DMS53 treated with DMSO at 0.1 percent for 48 hours (cell line): ENCODE data around the gene TUBA8.
"Not testable (repeated sequence)": the region's sequence is repeated elsewhere in the genome, so short reads cannot be mapped to it uniquely, and the experiment has no call there.

Source experiments
- DNase-seq: peaks from one replicate; lab custom pipeline; 2025; ENCODE audit not compliant: unreplicated experiment; lab: John Stamatoyannopoulos, UW

TUBA8 gene

GRCh38 chr22:18165356-18165755, 54.7 kb downstream of the TUBA8 start:
- DNase-seq, result not testable (repeated sequence)

- DNase-seq, result not testable (repeated sequence)
These were observed 59.7 kb downstream of the TUBA8 start for GRCh38 chr22:18170284-18170683.

- not testable (repeated sequence) for DNase-seq
These were observed 61.6 kb downstream of the TUBA8 start for GRCh38 chr22:18172203-18172602.

GRCh38 chr22:18172776-18173175, 62.2 kb downstream of the TUBA8 start:
- DNase-seq, result not testable (repeated sequence)

- not testable (repeated sequence) for DNase-seq
These were observed 62.8 kb downstream of the TUBA8 start for GRCh38 chr22:18173441-18173840.
